AML-193 (cell line): ENCODE results near the gene FAM229B.
"Not testable (repeated sequence)": the region's sequence is repeated elsewhere in the genome, so short reads cannot be mapped to it uniquely, and the experiment has no call there.

Experiments used
- DNase-seq, 2 experiments: peaks; one replicate each; lab custom pipeline; 2025; lab: John Stamatoyannopoulos, UW

FAM229B gene

DNA sequence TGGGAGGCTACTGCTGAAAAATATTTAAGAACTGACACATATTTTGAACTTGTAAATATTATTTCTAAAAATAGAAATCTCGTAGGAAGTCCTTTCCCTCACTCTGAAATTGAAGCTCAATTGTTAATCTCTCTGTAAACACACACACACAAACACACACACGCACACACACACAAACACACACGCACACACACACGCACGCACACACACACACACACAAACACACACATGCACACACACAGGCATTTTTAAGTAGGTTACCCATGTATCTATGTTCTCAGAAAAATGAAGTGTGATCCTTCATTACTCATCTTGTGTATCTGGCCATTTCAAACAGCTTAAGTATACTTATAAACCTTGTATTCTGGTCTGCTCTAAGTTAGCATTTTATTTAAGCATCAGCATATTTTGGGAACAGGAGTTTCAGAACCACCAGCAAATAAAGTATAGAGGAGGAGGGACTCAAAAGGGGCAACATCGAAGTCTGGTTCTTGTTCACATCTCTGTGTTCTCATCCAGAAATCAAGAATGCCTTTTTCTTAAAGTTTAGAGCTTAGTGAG, 21.9 kb upstream of the FAM229B start:
- no peak for DNase-seq

- DNase-seq, result no peak
Observed at GRCh38 chr6:112066606-112067005, 20.8 kb upstream of the FAM229B start.

DNA sequence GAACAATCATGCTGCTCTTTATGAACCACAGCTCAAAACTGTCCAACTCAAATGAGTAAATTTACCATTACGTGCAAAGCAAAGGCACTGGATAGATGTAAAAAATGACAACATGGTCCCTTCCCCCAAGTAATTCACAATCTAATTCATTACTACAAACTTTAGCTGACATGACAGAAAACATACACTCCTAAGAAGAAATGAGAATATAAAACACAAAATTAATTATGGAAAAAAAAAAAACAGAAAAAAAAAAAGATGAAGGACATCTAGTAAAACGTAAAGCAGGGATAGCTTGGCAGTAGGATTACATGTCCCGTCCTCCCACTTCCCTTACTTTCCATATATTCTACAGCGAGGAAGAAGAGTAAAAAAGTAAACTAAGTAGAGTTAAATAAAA, 5.8 kb upstream of the FAM229B start:
- DNase-seq, result no peak

DNA sequence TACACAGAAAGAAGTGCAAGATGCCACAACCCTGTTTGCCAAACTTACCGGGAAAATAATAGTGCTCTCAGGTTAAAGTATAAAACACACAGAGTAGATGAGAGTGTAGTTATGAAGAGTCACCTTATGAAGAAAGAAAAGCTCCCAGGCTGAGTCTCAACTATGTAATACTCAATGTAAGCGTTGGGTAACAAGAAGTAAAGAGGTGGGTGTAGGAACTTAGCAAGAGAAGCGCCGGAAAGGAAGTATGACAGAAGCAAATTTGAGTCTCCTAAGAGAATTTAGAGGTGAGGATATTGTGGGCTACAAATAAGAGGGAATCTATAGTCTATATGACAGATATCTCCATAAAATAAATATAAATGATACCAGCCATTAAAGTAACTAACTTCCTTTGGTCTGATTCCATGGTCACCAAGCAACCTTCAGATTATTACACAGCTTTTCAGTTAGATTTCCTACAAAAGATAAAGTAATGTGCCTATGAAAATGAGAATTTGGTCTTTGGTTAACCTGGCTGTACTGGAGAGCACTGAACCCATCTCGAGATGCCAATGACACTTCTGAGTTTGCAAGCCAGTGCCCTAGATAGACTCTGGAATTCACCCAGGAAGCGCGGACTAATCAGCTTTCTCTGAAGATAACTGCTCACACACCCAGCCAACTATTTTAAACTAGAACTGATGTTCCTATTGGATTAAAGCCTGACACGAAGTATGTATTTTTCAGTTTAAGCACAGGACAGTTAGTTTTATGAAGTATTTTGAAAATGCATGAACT, 1.9 kb upstream of the FAM229B start:
- no peak for DNase-seq

DNA sequence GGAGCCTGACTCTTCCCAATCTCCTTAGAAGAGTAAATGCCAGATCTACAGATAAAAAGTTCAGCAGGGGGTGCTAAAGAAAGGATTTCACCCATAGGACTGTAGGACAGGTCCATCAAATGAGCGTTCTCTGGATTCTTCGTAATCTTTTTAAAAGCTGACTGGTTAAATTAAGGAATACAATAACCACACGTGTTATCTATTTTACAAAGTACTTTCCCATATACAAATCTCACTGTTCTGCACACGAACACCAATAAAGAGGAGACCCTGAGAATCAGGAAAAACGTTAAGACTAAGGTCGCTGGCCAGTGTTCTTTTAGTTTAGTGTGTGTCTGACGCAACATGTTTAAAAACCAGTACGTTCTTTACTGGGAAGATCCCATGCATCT, 651 bp upstream of the FAM229B start:
- peak; percentile 67 to 71 for DNase-seq

DNA sequence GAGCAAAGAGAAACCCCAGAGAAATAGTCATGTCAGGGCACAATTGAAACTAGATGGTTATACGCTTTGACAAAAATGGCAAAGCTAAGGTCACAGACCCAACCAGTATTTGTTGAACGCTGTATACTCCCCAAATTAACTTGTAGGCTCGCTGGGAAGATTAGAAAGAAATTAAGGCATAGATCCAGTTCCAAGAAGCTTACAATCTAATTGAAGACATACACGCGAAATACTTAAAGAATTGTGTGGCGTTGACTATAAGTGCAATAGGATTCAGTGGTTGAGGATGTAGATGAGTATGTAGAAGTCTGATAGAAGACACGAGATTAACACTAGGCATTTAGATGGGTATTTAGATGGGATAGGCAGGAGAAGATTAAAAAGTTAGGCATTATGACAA, 525 bp downstream of the FAM229B start:
- DNase-seq, result peak in 1 of 2 experiments; percentile 19

DNA sequence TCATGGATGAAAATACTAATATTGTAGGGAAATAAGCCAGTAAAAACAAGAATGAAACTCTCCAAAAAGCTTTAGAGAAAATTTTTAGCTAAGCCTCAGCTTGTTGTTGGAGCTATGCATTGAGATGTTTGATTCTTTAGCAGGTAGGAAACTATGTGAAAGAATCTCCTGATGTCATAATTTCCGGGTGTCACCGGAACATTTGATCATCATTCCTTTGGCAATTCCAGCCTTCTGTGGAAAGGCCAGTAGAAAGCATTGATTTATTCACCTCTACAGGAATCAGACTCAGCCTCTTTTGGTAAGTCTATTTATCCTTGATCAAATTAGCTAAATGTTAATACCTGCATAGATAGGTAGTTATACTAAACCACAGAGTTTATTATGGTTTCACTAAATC, 9.5 kb downstream of the FAM229B start:
- DNase-seq, result no peak

- no peak for DNase-seq
Observed at GRCh38 chr6:112100561-112100960, 13.2 kb downstream of the FAM229B start.

GRCh38 chr6:112106026-112106425, 18.6 kb downstream of the FAM229B start:
- not testable (repeated sequence) for DNase-seq

DNA sequence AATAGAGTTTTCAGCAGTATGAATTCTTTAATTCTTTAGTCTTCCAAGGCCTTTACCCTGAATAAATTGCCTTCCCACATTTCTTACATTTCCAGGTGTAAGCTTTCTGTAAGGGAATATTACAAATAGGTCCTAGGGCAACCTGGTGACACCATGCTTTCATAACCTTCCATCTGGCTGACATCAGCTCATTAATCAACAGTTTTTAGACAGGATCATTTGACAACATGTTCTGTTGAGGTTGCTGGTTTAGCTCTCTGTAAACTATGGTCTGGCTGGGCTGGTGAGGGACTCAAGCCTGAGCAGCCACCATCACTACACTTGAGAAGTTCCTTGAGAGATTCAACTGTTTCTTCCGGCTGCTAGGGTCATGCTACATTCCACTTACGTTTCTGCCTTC, 19.2 kb downstream of the FAM229B start:
- DNase-seq, result no peak

DNA sequence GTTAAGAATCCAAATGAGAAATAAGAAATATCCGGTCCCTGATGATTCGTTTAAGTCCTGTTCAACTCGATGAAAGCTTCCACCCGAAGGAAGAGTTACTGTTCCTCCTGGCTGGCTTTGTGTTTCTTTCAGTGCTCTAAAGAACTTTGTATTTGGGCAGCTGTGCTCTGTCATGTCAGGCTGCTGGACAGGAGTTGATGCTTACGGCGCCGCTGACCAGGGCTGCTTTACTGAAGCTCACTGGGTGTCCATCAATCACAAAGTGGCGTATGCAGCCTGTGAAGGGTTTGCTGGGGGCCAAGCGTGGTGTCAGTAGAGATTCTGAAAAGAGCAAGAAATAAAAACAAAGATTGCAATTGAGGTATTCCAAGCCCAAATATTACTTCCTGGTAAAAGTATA, 21.9 kb downstream of the FAM229B start:
- DNase-seq, result no peak

DNA sequence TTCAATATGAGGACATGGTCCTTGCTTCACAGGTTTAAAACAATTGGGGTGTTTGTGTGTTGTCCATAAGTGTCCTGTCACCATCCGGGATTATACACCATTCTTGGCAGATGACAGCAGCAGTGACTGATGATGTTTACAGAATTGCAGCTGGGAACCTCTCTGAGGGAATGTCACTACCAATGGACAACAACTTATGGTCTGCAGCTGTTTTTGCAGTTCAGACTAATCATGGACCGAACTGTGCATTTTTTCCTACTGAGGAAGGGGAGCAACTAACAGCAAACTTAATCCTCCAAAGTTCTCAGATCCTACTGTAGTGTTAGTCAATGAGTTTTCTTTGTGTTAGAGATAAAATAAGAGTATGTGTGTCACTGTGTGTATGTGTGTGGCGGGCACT, 26.0 kb downstream of the FAM229B start:
- DNase-seq, result no peak

DNA sequence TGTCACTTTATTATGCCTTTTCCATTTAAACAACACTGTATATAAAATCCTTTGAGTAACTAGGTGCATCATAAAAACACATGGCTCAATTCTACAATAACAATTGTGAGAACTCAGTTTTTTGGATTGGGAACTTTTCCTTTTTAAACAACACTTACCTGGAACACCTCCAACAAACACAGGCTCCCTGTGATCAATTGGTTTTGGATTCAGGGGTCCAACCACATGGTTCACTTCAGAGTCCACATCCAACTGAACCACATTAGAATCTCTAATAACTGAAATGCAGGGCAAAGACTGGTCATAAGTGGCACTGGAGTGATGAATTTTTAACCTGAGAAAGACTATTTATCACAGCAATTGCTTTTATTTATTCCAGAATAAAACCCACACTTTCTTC, 26.5 kb downstream of the FAM229B start:
- DNase-seq, result no peak

GRCh38 chr6:112114577-112115223, 27.3 kb downstream of the FAM229B start:
- DNase-seq, result no peak

GRCh38 chr6:112116221-112116620, 28.8 kb downstream of the FAM229B start:
- DNase-seq, result no peak

DNA sequence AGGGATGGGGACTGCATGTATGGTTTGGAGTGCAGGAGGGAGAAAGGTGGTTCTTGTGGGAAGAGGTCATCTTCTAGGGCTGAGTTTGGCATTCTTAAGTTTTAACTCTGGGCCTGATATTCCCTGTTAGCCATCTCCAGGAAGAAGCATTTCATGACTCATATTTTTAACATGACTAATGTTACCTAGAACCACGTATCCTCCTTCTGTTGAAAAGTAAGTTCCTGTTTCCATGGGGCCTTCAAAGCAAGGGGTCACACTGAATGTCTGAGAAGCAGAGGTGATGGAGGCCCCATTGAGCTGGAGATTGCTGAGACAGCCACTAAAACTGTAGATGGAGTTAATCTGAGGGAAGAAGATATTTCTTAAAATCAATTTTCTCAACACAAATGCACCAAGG, 30.2 kb downstream of the FAM229B start:
- peak; percentile 15 to 43 for DNase-seq

DNA sequence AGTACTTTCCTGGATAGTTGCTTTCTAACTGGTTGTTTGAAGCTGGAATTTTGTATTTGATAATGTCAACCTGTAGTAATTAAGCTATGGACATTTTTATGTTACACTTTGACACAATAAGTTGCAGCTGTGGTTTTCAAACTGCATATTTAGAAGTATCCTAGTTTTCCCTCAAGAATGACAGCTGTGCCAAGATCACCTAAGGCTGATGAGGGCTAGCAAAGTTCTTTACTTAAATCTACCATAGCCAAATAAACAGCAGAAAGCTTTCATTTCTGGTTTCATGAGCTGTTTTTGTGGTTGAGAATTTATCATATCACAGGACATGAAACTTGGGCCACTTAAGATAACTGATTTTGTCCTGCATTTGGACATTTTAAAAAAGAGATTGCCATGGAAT, 30.6 kb downstream of the FAM229B start:
- no peak for DNase-seq

DNA sequence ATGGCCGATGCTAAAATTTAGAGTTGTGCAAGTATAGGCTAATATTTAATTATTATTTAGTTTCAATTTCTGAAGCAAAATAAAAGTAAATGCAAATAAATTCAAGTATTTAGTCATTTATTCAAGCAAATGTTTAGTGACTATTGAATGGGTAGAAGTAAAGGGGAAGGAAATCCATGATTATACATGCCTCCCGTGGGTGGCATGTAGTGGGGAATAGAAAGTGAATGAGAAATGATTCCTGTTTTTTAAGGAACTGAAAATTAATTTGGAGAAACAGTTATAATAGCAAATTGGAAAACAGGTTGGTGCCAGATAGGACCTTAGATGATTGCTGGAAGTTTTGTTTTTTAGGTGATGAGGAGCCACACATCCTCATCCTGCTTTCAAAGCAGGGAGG, 35.4 kb downstream of the FAM229B start:
- no peak for DNase-seq

GRCh38 chr6:112123982-112124381, 36.6 kb downstream of the FAM229B start:
- no peak for DNase-seq

- no peak for DNase-seq
Observed at GRCh38 chr6:112128208-112128607, 40.8 kb downstream of the FAM229B start.

GRCh38 chr6:112130878-112131277, 43.5 kb downstream of the FAM229B start:
- no peak for DNase-seq

GRCh38 chr6:112139052-112139451, 51.7 kb downstream of the FAM229B start:
- DNase-seq, result no peak

- no peak for DNase-seq
Observed at GRCh38 chr6:112141707-112142106, 54.3 kb downstream of the FAM229B start.
